SK-N-MC (cell line): ENCODE results near the gene CFAP69.
"Not testable (repeated sequence)": the region's sequence is repeated elsewhere in the genome, so short reads cannot be mapped to it uniquely, and the experiment has no call there.

ENCODE experiments used
- DNase-seq: peaks from one replicate; pipeline ENCODE4 v3.0.0-alpha.2; 2011; ENCODE audit warnings: low read depth, low spot score
- H3K27ac ChIP-seq: fragments of 200-600 bp; sonication (generic); 2 replicates; pipeline ENCODE4 v1.5.1; 2016; ENCODE audit warnings: mixed run types
- H3K36me3 ChIP-seq: fragments of 200-600 bp; sonication (generic); 2 replicates; pipeline ENCODE4 v1.6.1; 2017; ENCODE audit warnings: antibody characterized with exemption, low read length, mixed read lengths; ENCODE audit not compliant: insufficient read depth
- H3K4me3 ChIP-seq: fragments of 200-600 bp; sonication (generic); 2 replicates; pipeline ENCODE4 v1.5.1; 2016
- H3K9ac ChIP-seq: fragments of 200-600 bp; sonication (generic); 2 replicates; pipeline ENCODE4 v1.8.0; 2017; ENCODE audit warnings: mixed run types, mixed read lengths; ENCODE audit not compliant: insufficient read length
- H3K9me3 ChIP-seq: fragments of 200-600 bp; sonication (generic); 2 replicates; pipeline ENCODE4 v1.6.1; 2017; ENCODE audit warnings: low read depth, mild to moderate bottlenecking, antibody characterized with exemption, low read length, moderate library complexity, mixed read lengths
- EZH2 ChIP-seq: fragments of 200-600 bp; sonication (generic); IDR thresholded peaks from one replicate; pipeline ENCODE4 v1.6.1; 2017; ENCODE audit warnings: antibody characterized with exemption
- FOXP2 ChIP-seq: optimal IDR thresholded peaks from 2 replicates; pipeline ENCODE3; 2011; ENCODE audit warnings: mild to moderate bottlenecking, moderate library complexity; ENCODE audit not compliant: insufficient read depth; ENCODE audit errors: extremely low read length, control extremely low read depth
- POLR2AphosphoS5 ChIP-seq: IDR thresholded peaks from 2 replicates; pipeline ENCODE4 v1.6.1; 2012; ENCODE audit warnings: mild to moderate bottlenecking, low read depth, low read length, borderline replicate concordance

CFAP69 gene

DNA sequence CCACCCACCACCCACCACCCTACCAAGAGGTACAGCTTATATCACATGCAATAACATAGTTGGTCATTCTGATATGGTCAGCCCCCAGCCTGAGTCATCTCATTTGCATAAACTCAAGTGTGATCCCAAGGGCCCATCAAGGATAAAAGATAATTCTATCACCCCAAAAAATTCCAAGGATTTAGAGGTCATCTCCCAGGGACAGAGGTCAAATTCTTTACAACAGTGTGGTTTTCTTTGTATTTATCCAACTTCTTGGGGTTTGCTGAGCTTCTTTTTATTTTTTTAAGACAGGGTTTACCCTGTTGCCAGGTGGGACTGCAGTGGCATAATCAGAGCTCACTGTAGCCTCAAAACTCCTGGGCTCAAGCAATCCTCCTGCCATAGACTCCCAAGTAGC is 92.1 kb downstream of the CFAP69 start:
- Histone ChIP-seq H3K36me3 (no peaks in the 10 kb centered on the region), H3K9me3 (no peaks in the 10 kb centered on the region), H3K27ac (no peak overlapping the region), H3K9ac (no peak overlapping the region), H3K4me3 (no peak overlapping the region)
- TF ChIP-seq EZH2 (no peak), POLR2AphosphoS5 (no peak), FOXP2 (no peak)
- DNase-seq: no peak

DNA sequence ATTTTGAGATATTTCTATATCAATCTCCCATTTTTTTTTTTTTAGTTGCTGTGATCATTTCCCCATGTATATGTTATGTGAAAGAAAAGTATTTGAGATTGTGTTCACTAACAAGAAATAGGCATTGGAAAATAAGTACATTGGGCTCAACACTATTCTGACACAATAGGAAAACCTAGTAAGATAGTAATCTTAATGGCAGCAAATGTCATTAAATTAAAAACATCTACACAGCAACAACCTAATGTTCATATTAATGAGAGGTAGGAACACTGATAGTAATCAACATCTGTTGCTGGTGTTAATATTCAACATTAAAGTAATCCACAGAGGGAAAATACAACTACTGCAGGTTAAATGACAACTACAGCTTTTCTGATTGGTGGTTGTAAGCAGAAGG is 100.0 kb downstream of the CFAP69 start:
- H3K27ac ChIP-seq: peak overlapping the region; percentile 95; the same call in 1 of the 2 replicates
- no peak for DNase-seq
- TF ChIP-seq FOXP2 (no peak), EZH2 (no peak), POLR2AphosphoS5 (no peak)
- no peaks in the 10 kb centered on the region for H3K9me3 ChIP-seq
- no peak overlapping the region for H3K4me3 ChIP-seq
- no peak overlapping the region for H3K9ac ChIP-seq
- H3K36me3 ChIP-seq: peaks cover 11% of the 10 kb centered on the region

DNA sequence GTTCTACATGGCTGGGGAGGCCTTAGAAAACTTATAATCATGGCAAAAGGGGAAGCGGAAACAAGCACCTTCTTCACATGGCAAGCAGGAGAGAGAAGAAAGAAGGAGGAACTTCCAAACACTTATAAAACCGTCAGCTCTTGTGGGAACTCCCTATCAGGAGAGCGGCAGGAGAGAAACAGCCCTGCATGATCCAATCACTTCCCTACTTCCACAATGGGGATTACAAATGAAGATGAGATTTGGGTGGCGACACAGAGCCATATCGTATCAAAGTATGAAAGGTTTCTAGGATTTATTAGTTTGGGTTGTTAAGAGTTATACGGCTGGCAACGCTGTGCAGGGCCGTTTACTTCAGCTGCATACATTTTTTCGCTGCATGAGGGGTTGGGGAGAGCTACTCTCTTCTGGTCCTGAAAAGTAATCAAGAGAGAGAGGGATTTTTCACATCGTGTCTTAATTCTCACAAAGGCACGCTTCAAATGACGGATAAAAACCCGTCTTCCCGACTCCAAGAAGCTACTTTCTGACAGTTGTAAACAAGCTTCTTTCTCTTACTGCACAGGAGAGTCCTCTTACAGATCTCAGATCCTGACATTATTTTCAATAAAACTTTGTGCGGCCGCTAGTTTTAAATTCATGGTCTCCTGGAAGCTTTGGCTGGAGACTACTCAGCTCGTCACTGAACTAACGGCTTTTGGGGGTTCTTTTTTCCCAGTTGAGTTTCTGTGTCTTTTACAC is 100.8 kb downstream of the CFAP69 start:
- H3K36me3 ChIP-seq: peaks cover 11% of the 10 kb centered on the region
- peak overlapping the region; percentile 81 for H3K4me3 ChIP-seq
- peak overlapping the region; percentile 95 for H3K27ac ChIP-seq
- no peak for DNase-seq
- H3K9me3 ChIP-seq: no peaks in the 10 kb centered on the region
- H3K9ac ChIP-seq: peak overlapping the region; percentile 83
- TF ChIP-seq FOXP2 (no peak), POLR2AphosphoS5 (no peak; the same call in 1 of the 2 replicates), EZH2 (no peak)

DNA sequence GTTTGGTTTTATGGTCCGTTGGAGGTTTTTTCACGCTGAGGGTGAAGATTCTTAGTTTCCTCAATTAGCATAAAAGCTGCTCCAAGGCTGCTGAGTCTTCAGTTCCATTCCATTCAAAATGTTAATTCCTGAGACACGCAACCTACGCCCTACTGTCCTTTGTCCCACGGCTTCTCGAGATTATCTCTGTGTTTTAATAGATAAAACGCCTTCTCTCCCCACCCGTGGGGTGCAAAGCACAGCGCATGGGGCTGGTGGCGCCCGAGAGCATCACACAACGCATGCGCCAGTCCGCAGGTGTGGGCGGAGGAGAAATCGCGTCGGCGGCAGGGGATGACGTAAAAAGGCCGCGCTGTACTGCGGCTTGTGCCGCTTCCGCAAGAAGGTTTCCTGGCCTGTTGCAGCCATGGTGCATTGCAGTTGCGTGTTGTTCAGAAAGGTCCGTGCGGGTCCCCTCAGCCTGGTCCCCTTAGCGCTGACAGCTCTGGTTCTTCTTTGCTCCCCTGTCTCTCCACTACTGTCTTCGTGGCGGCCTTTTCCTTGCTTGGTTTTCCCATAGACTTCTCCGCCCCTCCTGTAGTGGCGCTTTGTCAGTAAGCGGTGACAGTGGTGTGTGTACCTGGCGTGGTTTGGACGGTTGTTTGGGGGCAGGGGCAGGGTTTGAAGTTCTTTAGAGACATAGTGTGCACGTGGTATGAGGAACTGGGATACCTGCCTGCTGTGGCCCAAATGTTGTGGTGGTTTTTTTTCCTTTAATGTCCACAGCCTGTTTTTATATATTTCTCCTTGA is 101.6 kb downstream of the CFAP69 start, which contains the start of gene GTPBP10:
Gene GTPBP10, plus strand, starts transcription at position 381 of the 790 bp plus-strand sequence. Its CDS starts 26 bp downstream, at position 407.
- Histone ChIP-seq H3K27ac (peak within 1 kb of the TSS; percentile 95), H3K36me3 (peaks cover 11% of the 10 kb centered on the region), H3K9me3 (no peaks in the 10 kb centered on the region), H3K4me3 (peak within 1 kb of the TSS; percentile 81), H3K9ac (peak within 1 kb of the TSS; percentile 83)
- TF ChIP-seq POLR2AphosphoS5: peak; percentile 96
- TF ChIP-seq FOXP2: peak; percentile 83
- TF ChIP-seq EZH2: no peak
- DNase-seq: peak; percentile 84

DNA sequence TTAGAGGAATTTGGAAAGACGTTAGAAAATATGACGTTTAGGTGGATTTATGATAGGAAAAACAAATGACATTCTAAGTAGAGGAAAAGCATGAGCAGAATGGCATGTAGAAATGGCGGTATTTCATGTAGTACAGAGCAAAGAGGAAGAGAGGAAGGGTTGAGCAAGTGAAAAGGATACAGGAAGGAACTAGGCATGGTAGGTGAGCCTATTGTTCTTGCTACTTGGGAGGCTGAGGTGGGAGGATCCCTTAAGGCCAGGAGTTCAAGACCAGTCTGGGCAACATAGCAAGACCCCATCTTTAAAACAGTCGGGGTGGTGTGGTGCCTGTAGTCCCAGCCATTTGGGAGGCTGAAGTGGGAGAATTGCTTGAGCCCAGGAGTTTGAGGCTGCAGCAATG is 102.8 kb downstream of the CFAP69 start:
- Histone ChIP-seq H3K27ac (no peak overlapping the region), H3K36me3 (peaks cover 21% of the 10 kb centered on the region), H3K9ac (peak overlapping the region; percentile 83), H3K4me3 (peak overlapping the region; percentile 81), H3K9me3 (0 out of 2 replicates have a peak, but pooled peaks cover 2% of the 10 kb centered on the region)
- TF ChIP-seq POLR2AphosphoS5 (no peak), EZH2 (no peak), FOXP2 (no peak)
- no peak for DNase-seq

DNA sequence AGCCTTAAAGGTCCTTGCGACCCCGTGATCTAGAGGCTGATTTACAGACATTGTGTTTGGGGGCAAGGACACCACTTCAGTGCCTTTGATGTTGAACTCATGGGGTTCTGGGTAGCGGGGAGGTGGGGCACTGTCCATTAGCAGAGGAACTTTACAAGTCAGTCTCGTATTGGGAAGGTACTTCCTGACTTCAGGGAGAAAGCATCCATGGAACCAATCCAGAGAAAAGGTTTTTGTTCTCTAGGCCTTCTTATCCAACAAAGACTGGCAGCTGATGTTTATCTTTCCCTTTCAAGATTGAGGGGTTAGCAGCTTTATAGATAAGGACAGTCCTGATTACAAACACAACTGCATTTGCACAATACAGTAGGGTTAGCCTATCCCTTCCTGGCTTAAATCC is 104.3 kb downstream of the CFAP69 start:
- H3K36me3 ChIP-seq: peaks cover 36% of the 10 kb centered on the region
- no peak overlapping the region for H3K9ac ChIP-seq
- TF ChIP-seq FOXP2 (no peak), POLR2AphosphoS5 (no peak), EZH2 (no peak)
- no peak overlapping the region for H3K4me3 ChIP-seq
- no peak for DNase-seq
- peaks cover 2% of the 10 kb centered on the region; the same call in 1 of the 2 replicates for H3K9me3 ChIP-seq
- H3K27ac ChIP-seq: no peak overlapping the region

DNA sequence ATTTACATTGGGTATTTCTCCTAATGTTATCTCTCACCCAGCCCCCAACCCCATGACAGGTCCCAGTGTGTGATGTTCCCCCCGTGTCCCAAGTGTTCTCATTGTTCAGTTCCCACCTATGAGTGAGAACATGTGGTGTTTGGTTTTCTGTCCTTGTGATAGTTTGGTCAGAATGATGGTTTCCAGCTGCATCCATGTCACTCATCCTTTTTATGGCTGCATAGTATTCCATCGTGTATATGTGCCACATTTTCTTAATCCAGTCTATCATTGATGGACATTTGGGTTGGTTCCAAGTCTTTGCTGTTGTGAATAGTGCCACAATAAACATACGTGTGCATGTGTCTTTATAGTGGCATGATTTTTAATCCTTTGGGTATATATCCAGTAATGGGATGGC is 105.1 kb downstream of the CFAP69 start:
- peaks cover 44% of the 10 kb centered on the region for H3K36me3 ChIP-seq
- not testable (repeated sequence) for H3K27ac ChIP-seq, DNase-seq, H3K4me3 ChIP-seq, H3K9me3 ChIP-seq, H3K9ac ChIP-seq

DNA sequence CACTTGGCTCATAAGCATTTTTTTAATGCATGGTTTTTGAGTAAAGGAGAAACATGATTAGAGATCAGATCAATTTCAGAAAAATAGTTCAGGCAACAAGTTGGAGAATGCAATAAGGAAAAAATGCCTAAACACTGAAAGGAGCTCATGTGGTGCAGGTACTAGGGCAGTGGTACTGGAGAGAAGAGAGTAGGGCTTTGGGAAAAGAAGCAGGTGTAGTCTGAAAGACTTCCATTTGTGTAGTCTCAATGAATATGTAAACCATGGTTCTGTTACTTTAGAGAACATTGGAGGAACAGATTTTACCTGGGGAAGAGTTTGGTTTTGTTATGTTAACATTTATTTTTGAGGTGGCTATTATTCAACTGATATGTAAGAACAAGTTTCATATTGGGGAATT is 107.0 kb downstream of the CFAP69 start:
- peaks cover 5% of the 10 kb centered on the region for H3K9me3 ChIP-seq
- H3K36me3 ChIP-seq: peaks cover 63% of the 10 kb centered on the region

More for the DNA sequence above, 107.0 kb downstream of the CFAP69 start:
- DNase-seq: no peak
- H3K27ac ChIP-seq: no peak overlapping the region
- no peak overlapping the region for H3K9ac ChIP-seq
- no peak overlapping the region for H3K4me3 ChIP-seq
- no peak for TF ChIP-seq EZH2
- TF ChIP-seq FOXP2: no peak
- TF ChIP-seq POLR2AphosphoS5: no peak
